ENCODE measurements around the gene INPP5A.

The INPP5A gene

GRCh38 chr10:132826524-132827422 is 289.2 kb downstream of the INPP5A start:
- CTCF ChIA-PET = no interaction called here
- POLR2A ChIA-PET = no interaction called here
- no peak for TF ChIP-seq CTCF (IDR thresholded peaks at IDR 0.05; ENCODE audit: control extremely low read depth, extremely low read depth, low read depth, missing control alignments)
- no peak for DNase-seq (ENCODE audit: extremely low spot score)

- ChIA-PET POLR2A (no interaction called here), CTCF (no interaction called here)
- TF ChIP-seq CTCF (IDR thresholded peaks at IDR 0.05; ENCODE audit: control extremely low read depth, extremely low read depth, low read depth, missing control alignments) = no peak
- DNase-seq (ENCODE audit: extremely low spot score) = no peak
Observed at GRCh38 chr10:132827423-132827789, 289.8 kb downstream of the INPP5A start.

DNA sequence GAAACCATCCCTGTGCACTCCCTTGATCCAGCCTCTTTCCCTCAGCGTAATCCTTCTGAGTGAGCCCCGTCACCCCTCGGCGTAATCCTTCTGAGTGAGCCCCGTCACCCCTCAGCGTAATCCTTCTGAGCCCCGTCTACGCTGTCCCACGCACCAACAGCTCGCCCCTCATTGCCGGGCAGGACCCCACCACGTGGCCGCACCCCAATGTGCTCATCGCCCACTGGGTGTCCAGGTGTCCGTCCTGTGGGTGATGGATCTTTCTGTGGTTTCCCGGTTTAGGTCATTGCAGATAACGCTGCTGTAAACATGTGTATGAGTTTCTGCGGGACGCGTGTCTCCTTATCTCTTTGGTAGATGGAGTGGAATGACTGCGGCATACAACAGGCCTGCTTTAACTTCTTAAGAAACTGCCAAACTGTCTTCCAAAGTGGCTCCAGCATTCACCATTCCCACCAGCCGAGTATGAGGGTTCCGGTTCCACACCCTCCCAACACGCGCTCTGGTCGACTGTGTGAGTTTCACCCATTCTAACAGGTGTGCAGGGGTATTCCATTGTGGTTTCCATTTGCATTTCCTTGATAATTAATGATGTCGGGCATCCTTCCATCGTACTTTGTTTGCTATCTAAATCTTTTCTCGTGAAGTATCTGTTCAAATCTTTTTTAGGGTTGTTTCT is 290.4 kb downstream of the INPP5A start:
- POLR2A ChIA-PET = no interaction called here
- DNase-seq (ENCODE audit: extremely low spot score) = no peak
- no peak for TF ChIP-seq CTCF (IDR thresholded peaks at IDR 0.05; ENCODE audit: control extremely low read depth, extremely low read depth, low read depth, missing control alignments)
- CTCF ChIA-PET = no interaction called here

DNA sequence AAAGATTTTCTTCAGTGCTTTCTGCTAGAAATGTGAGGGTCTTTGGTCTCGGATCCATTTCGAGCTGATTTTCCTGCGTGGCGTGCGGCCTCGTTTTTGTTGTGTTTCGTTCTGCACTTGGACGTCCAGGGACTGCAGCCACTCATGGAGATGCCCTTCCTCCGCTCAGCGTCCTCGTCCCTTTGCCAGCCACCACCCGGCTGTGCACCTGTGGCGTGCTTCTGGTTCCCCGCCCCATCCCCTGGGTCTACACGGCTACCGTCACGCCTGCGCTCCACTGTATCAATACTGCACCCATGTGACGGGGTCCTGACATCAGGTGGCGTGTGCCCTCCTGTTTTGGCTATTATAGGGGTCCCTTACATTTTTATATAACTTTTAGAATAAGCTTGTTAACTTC is 291.1 kb downstream of the INPP5A start:
- DNase-seq (ENCODE audit: extremely low spot score) = no peak
- no peak for TF ChIP-seq CTCF (IDR thresholded peaks at IDR 0.05; ENCODE audit: control extremely low read depth, extremely low read depth, low read depth, missing control alignments)
- CTCF ChIA-PET = no interaction called here
- POLR2A ChIA-PET = no interaction called here

GRCh38 chr10:132829403-132829802 is 291.8 kb downstream of the INPP5A start:
- POLR2A ChIA-PET = no interaction called here
- CTCF ChIA-PET = no interaction called here
- no peak for TF ChIP-seq CTCF (IDR thresholded peaks at IDR 0.05; ENCODE audit: control extremely low read depth, extremely low read depth, low read depth, missing control alignments)
- no peak for DNase-seq (ENCODE audit: extremely low spot score)

GRCh38 chr10:132832186-132832969 is 294.8 kb downstream of the INPP5A start:
- CTCF ChIA-PET = no interaction called here
- TF ChIP-seq CTCF (IDR thresholded peaks at IDR 0.05; ENCODE audit: control extremely low read depth, extremely low read depth, low read depth, missing control alignments) = no peak
- DNase-seq (ENCODE audit: extremely low spot score) = no peak
- POLR2A ChIA-PET = no interaction called here

Measured in GM10248 (cell line).